ENCODE measurements around the gene TRIM3. TPM values are rescaled to one million over a fixed set of nuclear protein-coding genes. Genes with fewer than 3 reads are reported as not detected.

TRIM3 gene
- total RNA-seq, 1 experiment from 2014 or later: 20.4 TPM

DNA sequence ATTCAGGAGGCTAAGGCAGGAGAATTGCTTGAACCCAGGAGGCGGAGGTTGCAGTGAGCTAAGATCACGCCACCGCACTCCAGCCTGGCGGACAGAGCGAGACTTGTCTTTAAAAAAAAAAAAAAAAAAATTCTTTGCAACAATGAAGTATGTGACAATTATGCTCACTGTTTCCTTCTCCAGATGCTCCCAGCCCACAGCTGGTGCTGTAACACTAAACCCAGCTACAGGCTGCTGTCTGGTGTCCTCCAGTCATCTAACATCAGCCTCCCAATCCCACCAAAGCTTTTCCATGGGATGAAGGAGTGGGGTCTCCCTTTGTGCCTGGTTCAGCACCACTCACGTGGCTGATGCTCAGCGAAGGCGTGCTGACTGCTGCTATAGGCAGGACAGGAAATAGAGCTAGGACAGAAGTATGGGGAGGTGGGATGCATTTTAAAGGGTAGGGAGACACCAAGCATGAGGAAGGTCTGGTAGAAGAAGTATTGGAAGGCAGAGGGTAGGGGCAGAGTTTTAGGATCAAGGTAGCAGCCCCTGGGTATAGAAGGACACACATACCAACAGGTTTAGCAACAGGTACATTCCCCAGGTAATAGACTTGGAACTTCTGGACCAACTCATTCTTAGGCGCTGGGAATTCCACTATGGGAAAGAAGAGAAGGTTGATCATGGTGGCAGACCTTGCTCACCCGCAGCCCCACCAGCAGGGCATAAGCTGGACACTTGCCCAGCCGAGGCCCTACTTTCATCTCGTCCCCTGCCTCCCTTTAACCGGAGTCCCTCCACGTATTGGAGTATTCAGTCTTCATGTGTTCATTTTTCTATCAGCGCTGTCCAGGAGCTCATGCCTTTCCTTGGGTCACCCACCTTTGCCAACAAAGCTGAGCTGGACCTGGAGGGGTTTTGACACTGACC is 73.1 kb downstream of the TRIM3 start:
- Histone ChIP-seq H3K9me3 (ENCODE audit: low read length) (no peaks in the 10 kb centered on the region), H3K4me2 (ENCODE audit: low read depth, low read length, poor library complexity, severe bottlenecking) (no peak overlapping the region), H3K27ac (ENCODE audit: low read length) (no peak overlapping the region), H3K27me3 (ENCODE audit: low read length) (no peaks in the 10 kb centered on the region), H4K20me1 (ENCODE audit: insufficient read depth, low read depth, low read length) (no peaks in the 10 kb centered on the region), H3K36me3 (ENCODE audit: insufficient read depth, low read length) (no peaks in the 10 kb centered on the region), H3K4me1 (ENCODE audit: low read length) (peaks cover 5% of the 10 kb centered on the region; the same call in 1 of the 2 replicates), H3K9ac (ENCODE audit: low read length) (no peak overlapping the region), H3K79me2 (ENCODE audit: low read length) (no peaks in the 10 kb centered on the region), H3K4me3 (ENCODE audit: low read length) (no peak overlapping the region), H3K9me2 (replicated peaks; ENCODE audit: insufficient read depth, low read length) (no peaks in the 10 kb centered on the region), H2AFZ (ENCODE audit: low read length) (no peak overlapping the region)
- DNase-seq: no peak

Other genes with a start within 250 kb of the TRIM3 start
- gene FHIP1B, start 239.3 kb downstream of the TRIM3 start, total RNA-seq (2014; rRNA removed; shearing (Covaris generic); ENCODE audit: low replicate concordance): 33.9 and 53.8 TPM in 2 replicates
- gene CNGA4, start 234.9 kb downstream of the TRIM3 start, total RNA-seq (2014; rRNA removed; shearing (Covaris generic); ENCODE audit: low replicate concordance): 1.7 and 2.0 TPM in 2 replicates
- gene CCKBR, start 214.1 kb downstream of the TRIM3 start, total RNA-seq (2014; rRNA removed; shearing (Covaris generic); ENCODE audit: low replicate concordance): not detected in 2 replicates
- gene CAVIN3, start 153.4 kb downstream of the TRIM3 start, total RNA-seq (2014; rRNA removed; shearing (Covaris generic); ENCODE audit: low replicate concordance): not detected in 2 replicates
- gene SMPD1, start 83.5 kb downstream of the TRIM3 start, total RNA-seq (2014; rRNA removed; shearing (Covaris generic); ENCODE audit: low replicate concordance): 2.3 and 2.9 TPM in 2 replicates
- not detected in 2 replicates for gene APBB1, start 54.8 kb downstream of the TRIM3 start, total RNA-seq (2014; rRNA removed; shearing (Covaris generic); ENCODE audit: low replicate concordance)
- 0.22 TPM in 1 of 2 replicates, not detected in the other for gene HPX, start 33.0 kb downstream of the TRIM3 start, total RNA-seq (2014; rRNA removed; shearing (Covaris generic); ENCODE audit: low replicate concordance)
- gene ARFIP2, start 7.4 kb upstream of the TRIM3 start, total RNA-seq (2014; rRNA removed; shearing (Covaris generic); ENCODE audit: low replicate concordance): 36.3 and 49.7 TPM in 2 replicates
- 36.3 and 57.2 TPM in 2 replicates for gene TIMM10B, start 7.6 kb upstream of the TRIM3 start, total RNA-seq (2014; rRNA removed; shearing (Covaris generic); ENCODE audit: low replicate concordance)
- 40.3 and 53.5 TPM in 2 replicates for gene DNHD1, start 23.3 kb upstream of the TRIM3 start, total RNA-seq (2014; rRNA removed; shearing (Covaris generic); ENCODE audit: low replicate concordance)
- 10.8 and 22.9 TPM in 2 replicates for gene RRP8, start 129.7 kb upstream of the TRIM3 start, total RNA-seq (2014; rRNA removed; shearing (Covaris generic); ENCODE audit: low replicate concordance)
- 48.6 and 65.6 TPM in 2 replicates for gene ILK, start 129.8 kb upstream of the TRIM3 start, total RNA-seq (2014; rRNA removed; shearing (Covaris generic); ENCODE audit: low replicate concordance)
- 158 and 192 TPM in 2 replicates for gene TAF10, start 138.3 kb upstream of the TRIM3 start, total RNA-seq (2014; rRNA removed; shearing (Covaris generic); ENCODE audit: low replicate concordance)
- 41.5 and 45.5 TPM in 2 replicates for gene TPP1, start 145.5 kb upstream of the TRIM3 start, total RNA-seq (2014; rRNA removed; shearing (Covaris generic); ENCODE audit: low replicate concordance)
- gene DCHS1, start 181.9 kb upstream of the TRIM3 start, total RNA-seq (2014; rRNA removed; shearing (Covaris generic); ENCODE audit: low replicate concordance): 0.04 and 0.11 TPM in 2 replicates
- gene MRPL17, start 209.4 kb upstream of the TRIM3 start, total RNA-seq (2014; rRNA removed; shearing (Covaris generic); ENCODE audit: low replicate concordance): 55.4 and 67.3 TPM in 2 replicates

Data from Karpas-422 (cell line).